NCI-H2171 treated with DMSO at 0.1 percent for 48 hours (cell line): Measurements from ENCODE around the gene PTPRT.
"Not testable (repeated sequence)": the region's sequence is repeated elsewhere in the genome, so short reads cannot be mapped to it uniquely, and the experiment has no call there.

Source experiments
- DNase-seq: peaks from one replicate; lab custom pipeline; 2025; lab: John Stamatoyannopoulos, UW

Gene PTPRT

GRCh38 chr20:42281801-42282200, 907.9 kb downstream of the PTPRT start:
- no peak for DNase-seq

GRCh38 chr20:42276718-42277602, 912.7 kb downstream of the PTPRT start:
- DNase-seq: no peak

GRCh38 chr20:42274986-42275385, 914.7 kb downstream of the PTPRT start:
- no peak for DNase-seq

GRCh38 chr20:42272516-42272915, 917.2 kb downstream of the PTPRT start:
- no peak for DNase-seq

GRCh38 chr20:42270539-42270938, 919.2 kb downstream of the PTPRT start:
- DNase-seq: no peak

GRCh38 chr20:42267793-42268384, 921.8 kb downstream of the PTPRT start:
- no peak for DNase-seq

GRCh38 chr20:42261766-42262270, 927.9 kb downstream of the PTPRT start:
- no peak for DNase-seq

GRCh38 chr20:42260184-42260583, 929.5 kb downstream of the PTPRT start:
- DNase-seq: no peak

- DNase-seq: no peak
These were observed 930.3 kb downstream of the PTPRT start for GRCh38 chr20:42259389-42259788.

GRCh38 chr20:42258564-42259302, 931.0 kb downstream of the PTPRT start:
- DNase-seq: no peak

GRCh38 chr20:42255821-42256220, 933.9 kb downstream of the PTPRT start:
- no peak for DNase-seq

GRCh38 chr20:42254673-42255072, 935.0 kb downstream of the PTPRT start:
- DNase-seq: no peak

GRCh38 chr20:42252116-42252515, 937.6 kb downstream of the PTPRT start:
- no peak for DNase-seq

- peak; percentile 22 for DNase-seq
These were observed 970.9 kb downstream of the PTPRT start for GRCh38 chr20:42218621-42219374.

- DNase-seq: no peak
These were observed 975.6 kb downstream of the PTPRT start for GRCh38 chr20:42214074-42214473.

GRCh38 chr20:42212391-42212790, 977.3 kb downstream of the PTPRT start:
- no peak for DNase-seq

GRCh38 chr20:42206557-42206956, 983.1 kb downstream of the PTPRT start:
- not testable (repeated sequence) for DNase-seq

- no peak for DNase-seq
These were observed 985.5 kb downstream of the PTPRT start for GRCh38 chr20:42204109-42204660.

GRCh38 chr20:42197599-42197998, 992.1 kb downstream of the PTPRT start:
- no peak for DNase-seq

GRCh38 chr20:42193119-42193518, 996.6 kb downstream of the PTPRT start:
- DNase-seq: no peak

GRCh38 chr20:42192321-42192720, 997.4 kb downstream of the PTPRT start:
- no peak for DNase-seq
